ENCODE measurements around the gene ELFN2. TPM values are rescaled to one million over a fixed set of nuclear protein-coding genes. Genes with fewer than 3 reads are reported as not detected.

ELFN2 gene
- total RNA-seq, 1 donor from 2014 or later, result 0.22 TPM

DNA sequence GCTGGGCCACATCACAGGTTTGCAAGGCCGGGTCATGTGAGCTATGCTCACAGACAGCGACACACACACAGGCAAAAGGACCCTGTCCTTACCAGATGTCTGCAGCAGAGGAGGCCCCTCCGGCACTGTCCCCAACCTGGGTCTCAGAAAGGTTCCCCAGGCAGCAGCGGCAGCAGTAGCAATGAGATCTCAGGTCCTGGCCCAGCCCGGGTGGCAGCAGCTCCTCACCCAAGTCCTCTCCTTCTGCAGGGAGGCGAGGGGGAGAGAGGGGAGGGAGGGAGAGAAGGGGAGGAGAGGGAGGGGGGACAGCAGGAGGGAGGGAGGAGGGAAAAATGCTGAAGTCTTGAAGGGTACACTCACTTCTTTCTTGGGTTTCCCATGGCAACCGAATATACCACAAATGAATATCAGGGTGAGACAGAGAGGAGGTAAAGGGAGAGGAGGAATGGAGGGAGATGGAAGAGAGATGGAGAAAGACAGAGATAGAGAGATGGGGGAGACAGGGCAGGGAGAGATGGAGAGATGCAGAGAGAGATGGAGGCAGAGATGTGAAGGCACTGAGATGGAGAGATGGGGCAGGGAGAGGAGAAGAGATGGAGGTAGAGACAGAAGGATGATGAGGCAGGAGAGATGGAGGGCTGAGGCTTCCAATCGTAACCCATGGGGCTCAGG is 9.5 kb downstream of the ELFN2 start:
- intact Hi-C loops (cut with DNase I), result no loop called here
- no peak for ATAC-seq
- DNase-seq (ENCODE audit: missing footprints), result peak; percentile 56

DNA sequence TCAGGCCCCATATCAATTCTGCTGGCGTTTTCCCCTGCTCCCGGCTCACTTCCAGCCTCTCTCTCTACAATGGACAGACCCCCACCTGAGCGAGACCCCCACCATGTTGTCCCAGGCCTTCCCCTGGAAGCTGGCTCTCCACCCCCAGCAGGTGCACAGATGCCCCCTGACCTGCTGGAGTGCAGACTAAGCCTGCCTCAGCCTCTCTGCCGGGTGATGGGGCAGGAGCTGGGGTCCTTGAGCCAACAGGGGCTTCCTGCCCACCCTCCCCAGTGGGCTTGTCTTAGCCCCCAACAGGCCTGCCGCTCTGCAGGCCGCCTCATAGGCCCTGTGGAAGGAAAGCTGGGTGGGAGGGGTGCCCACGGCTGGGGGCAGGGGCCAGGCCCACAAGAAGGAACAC is 10.0 kb downstream of the ELFN2 start:
- intact Hi-C loops (cut with DNase I), result no loop called here
- no peak for ATAC-seq

DNA sequence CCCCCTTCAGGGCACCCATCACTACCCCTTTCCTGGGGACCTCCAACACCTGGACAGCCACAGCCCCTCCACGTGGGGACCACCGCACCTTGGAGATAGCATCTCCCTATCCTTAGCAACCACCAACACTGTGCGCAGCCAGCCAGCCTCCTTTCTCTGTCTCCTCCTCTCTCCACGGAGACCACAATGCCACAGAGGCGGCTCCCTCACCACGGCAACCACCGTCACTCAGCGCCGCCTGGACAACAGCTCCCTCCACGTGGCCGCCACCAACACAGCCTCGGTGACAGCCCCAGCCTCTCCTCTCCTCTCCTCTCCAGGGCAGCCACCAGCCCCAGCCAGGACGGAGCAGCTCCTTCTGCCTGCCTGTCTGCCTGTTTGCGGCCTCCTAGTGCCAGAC is 10.5 kb downstream of the ELFN2 start:
- intact Hi-C loops (cut with DNase I), result no loop called here
- DNase-seq (ENCODE audit: missing footprints) (peak; percentile 67), ATAC-seq (no peak)

More for the DNA sequence above, 10.0 kb downstream of the ELFN2 start:
- DNase-seq (ENCODE audit: missing footprints), result no peak

DNA sequence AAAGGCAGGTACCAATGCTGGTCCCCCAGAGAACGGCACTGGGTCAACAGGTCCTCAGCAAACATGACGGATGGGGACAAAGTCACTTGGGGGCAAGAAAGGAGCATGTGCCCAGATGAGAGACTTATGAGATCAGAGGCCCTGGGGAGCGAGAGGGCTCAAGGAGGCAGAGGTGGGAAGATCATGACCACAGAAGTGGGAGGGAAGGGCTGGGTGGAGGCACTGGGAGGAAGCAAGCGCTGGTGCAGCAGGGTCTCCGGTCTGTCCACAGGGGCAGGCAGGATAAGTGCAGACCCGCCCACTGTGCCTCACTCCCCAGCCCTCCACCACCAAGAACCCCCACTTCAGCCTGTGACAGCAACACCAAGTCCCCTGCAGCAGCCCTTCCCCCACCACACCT is 10.9 kb downstream of the ELFN2 start:
- peak; percentile 18 for DNase-seq (ENCODE audit: missing footprints)
- intact Hi-C loops (cut with DNase I), result no loop called here
- no peak for ATAC-seq

DNA sequence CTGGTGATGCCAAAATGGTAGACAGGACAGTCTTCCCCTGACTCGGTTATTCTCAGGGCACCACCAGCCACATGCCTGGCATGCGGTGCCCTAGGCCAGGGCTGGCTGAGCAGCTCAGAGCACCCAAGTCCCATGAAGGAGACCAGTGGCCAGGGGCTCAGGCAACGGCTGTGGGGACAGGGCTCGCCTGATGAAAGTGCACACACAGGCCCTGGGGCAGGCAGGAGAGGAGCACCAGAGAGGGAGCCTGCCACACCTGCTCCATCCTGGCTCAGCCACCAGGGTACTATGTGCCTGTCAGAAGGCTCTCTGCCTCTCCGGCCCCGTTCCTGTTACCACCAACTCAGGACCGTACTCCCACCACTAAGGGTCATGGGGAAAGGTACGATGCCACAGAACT is 12.1 kb downstream of the ELFN2 start:
- ATAC-seq (no peak), DNase-seq (ENCODE audit: missing footprints) (peak; percentile 46)
- intact Hi-C loops (cut with DNase I), result no loop called here

DNA sequence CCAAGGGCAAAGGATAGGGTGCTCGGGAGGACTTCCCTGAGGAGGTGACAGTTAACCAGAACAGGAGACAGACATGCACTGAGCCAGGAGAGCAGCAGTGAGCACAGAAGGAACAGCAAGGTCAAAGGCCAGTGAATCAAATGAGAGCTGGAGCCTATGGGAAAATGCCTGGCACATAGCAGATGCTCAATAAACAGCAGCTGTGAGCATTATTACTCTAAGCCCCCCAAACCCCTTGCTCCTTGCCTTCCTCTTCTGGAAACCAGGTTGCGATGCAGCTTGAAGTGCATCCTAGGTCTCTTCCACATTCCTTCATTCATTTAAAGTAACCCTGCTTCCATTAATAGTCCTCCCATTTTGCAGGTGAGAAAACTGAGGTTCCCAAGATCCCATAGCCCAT is 13.0 kb downstream of the ELFN2 start:
- intact Hi-C loops (cut with DNase I), result no loop called here

DNA sequence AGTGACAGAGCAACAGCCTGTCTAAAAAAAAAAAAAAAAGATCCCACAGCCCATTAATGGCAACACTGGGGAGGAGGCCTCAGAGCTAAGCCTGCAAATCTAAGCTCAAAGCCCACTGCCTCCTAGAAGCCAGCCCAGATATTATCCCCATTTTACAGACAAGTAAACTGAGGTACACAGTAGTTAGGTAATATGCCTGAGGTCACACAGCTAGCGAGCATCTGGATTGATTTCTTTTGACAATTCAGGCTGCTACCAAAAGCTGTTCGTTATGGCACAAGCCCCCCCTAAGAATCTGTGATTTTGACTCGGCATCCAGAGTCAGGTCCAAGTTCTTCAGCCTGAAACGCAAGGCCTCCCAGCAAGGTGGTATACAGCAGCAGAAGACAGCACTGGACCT is 13.7 kb downstream of the ELFN2 start:
- ATAC-seq, result no peak
- intact Hi-C loops (cut with DNase I), result no loop called here
- no peak for DNase-seq (ENCODE audit: missing footprints)

More for the DNA sequence above, 13.0 kb downstream of the ELFN2 start:
- DNase-seq (ENCODE audit: missing footprints) (peak; percentile 0), ATAC-seq (no peak)

DNA sequence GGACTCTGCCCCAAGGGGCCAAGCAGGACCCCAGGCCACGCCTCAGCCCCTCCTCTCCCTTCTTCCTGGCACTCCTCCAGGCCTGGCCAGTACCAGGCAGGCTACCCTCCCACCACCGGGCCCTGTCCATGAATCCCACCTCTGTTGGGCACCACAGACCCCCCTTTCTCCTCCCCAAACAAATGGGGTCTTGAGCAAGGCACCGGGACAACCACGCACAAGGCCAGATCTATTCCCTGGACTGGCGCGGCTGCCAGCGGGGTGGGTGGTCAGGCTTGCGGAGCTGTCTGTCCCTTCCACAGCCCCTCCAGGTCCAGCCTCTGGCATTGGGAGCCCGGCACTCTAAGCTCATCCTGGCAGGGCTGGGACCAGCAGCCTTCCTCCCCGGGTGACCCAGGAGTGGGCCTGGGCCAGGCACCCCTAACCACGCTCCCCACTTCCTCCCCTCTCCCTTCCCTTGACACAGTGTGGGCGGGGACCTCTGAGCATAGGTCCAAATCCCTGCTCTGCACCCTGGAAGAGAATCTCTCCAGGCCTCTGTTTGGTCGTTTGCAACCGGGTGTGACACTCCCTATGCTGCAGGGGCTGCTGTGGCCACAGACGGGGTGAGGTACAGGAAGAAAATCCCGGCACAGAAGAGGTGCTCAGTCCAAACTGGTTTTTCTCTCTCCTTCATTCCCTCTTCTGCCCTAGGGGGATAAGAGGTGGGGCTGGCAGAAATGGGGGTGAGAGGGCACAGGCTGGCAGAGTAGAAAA is 14.6 kb downstream of the ELFN2 start:
- intact Hi-C loops (cut with DNase I), result no loop called here
- DNase-seq (ENCODE audit: missing footprints) (peak; percentile 54), ATAC-seq (no peak)

DNA sequence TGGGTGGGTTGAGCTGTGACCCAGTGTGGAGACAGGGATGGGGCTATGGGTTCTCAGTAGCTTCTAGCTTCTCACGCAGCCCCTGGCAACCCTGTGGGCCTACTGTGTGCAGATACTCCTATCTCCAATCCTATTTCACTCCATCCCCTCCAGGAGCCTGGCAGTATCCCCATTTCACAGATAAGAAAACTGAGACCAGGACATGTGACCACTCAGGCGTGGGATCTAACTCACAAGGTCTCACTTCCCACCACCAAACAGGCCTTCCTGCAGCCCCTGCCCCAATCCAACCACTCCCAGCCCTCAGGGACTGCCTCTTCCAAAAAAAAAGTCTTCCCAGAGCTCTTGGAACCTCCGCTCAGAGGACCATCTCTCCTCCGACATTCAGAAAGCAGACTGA is 15.6 kb downstream of the ELFN2 start:
- no peak for ATAC-seq
- peak; percentile 15 for DNase-seq (ENCODE audit: missing footprints)
- intact Hi-C loops (cut with DNase I), result no loop called here

DNA sequence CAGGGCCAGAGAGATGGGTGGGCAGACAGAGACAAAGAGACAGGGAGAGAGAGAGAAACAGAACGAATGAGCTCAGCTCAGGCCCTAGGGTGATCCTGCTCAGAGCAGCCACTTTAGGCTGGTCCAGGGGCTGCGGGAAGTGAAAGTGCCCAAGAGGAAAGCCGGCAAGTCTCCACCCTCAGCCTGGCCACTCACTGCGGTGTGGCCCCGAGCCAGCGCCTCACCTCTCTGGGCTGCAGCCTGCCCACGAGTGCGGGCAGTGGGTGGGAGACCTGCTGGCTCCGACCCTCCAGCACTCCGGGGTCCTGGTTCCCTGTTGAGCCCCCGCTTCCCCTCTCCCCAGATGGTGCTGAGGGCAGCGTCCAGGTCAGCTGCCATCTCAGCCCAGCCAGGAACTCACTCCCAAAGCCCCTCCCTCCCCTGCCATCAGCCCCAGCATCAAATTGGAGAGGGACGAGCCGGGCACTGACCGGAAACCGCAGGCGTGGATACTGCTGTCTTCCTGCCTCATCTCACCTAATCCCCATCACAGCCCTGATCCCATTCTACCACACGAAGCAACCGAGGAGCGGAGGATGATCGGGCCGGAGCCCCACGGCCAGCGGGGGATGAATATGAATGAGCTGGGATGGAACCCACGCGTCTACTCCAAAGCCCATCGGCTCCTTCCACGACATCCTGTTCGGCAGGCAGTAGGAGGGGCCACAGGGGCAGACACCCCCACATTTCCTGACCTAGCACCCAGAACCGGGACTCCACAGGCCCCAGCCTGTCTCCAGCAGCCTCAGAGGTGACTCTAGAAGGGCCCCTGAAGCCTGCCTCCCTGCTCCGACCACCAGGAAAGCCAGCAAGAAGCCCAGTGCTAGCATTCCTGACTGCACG is 16.9 kb downstream of the ELFN2 start:
- DNase-seq (ENCODE audit: missing footprints), result no peak

DNA sequence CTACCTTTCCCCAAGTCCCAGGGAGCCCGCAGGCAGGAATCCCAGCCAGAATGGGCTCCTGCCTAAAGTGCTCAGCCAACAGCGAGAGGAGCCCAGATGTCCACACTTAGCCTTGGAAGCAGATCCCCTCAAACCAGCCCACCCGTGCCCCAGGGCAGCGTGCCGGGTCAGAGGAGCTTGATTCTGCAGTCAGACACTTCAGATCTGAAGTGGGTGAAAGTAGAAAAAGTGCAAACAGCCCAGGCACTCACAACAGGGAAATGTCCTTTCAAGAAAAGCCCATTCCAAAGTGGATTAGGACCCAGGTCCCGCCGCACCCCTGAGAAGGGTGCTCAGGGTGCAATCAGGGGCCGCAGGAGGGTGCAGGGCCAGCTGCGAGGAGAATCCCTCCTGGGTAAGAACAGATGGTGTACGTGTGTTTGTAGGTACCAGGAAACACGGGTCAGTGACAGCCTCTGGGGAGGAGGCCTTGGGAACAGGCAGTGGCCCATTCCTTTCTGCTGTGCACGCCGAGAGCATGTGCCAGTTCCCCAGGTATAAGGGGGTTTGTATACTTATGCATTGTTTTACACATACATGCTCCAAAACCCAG is 17.7 kb downstream of the ELFN2 start:
- DNase-seq (ENCODE audit: missing footprints), result no peak
- ATAC-seq, result no peak
- intact Hi-C loops (cut with DNase I), result no loop called here

More for the DNA sequence above, 16.9 kb downstream of the ELFN2 start:
- ATAC-seq, result no peak
- intact Hi-C loops (cut with DNase I), result no loop called here

DNA sequence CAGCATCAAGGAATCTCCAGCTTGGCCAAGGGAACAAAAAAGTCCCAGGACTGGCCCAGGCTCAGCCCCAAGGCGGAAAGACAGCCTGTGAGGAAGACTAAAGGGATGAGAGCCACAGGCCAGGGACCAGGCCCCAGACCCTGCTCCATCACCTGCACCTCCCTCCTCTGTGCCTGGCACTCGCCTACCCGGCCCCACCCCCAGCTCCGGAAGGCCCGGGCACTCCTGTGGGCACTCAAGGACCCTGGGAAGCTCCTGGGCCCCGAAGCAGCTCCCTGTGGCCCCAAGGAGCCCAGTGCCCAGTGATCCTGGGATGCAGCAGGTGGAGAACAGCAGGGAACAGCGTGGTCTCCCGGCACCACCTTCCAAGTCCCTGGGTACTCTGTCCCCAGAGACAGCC is 18.2 kb downstream of the ELFN2 start:
- intact Hi-C loops (cut with DNase I), result no loop called here
- no peak for ATAC-seq
- no peak for DNase-seq (ENCODE audit: missing footprints)

DNA sequence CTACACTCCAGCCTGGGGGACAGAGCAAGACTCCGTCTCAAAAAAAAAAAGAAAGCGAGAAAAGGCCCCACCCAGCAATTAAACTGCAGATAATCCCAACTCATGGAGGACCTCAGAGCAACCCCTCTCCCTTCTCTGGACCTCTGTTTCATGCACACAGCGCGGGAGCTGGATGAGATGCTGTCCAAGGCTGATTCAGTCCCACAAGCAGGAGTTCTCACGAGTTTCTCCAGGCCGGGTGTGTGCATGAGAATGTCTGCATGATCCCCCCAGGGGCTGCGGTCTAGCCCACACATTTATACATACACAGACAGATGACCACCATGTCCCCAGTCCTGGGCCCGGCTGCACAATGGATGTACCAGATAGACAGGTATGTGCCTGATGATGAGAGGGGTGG is 19.4 kb downstream of the ELFN2 start:
- ATAC-seq (no peak), DNase-seq (ENCODE audit: missing footprints) (no peak)
- intact Hi-C loops (cut with DNase I), result no loop called here

DNA sequence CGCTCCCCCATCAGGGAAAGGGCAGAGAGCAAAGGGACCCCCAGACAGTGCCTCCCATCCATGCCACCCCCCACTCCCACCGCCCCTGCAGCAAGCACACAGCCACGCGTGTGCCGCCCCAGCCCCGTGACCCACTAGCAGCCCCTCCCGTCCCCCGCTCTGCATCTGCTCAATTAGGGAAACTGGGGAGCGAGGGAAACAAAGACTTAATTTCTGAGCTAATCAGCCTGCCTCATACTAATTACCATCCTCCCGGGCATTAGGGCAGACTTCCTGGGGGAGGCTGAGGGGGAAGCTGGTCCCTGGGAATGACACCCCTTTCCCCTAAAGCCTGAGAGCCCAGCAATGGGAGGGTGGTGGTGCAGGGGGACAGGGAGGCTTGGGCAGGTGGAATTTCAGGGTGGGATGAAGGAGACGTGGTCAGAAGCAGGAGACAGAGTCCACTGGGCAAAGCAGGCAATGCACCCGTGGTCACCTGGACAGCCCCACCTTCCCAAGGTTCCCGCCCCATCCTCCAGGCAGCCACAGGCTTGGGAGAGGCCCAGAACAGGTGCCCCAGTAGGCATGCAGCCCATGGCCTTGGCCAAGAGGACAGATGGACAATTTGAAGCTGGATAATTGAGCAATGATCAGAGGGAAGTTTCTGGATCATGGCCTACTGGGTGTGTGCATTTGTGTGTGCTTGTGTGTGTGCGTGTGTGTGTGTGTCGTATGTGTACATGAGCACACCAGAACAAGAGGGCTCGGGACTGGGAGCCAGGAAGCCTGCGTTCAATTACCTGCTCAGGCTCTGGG is 20.6 kb downstream of the ELFN2 start:
- ATAC-seq (no peak), DNase-seq (ENCODE audit: missing footprints) (no peak)
- intact Hi-C loops (cut with DNase I), result no loop called here

DNA sequence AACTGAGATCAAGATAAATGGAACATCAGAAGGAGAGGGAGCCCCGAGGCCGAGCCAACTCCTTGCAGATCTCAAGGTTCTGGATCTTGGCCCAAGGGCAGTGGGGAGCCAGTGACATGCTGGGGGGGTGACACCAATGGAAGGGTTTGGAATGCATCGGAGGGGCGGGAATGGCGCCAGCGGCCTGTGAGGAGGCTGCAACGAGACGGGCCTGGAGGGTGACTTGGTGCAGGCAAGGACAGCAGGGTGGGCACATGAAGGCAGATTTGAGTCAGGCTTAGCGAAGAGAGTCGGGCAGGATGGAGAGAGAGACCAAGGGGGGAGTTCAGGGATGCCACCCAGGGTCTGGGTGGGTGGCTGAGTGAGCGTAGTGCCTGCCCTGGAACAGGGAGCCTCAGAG is 23.2 kb downstream of the ELFN2 start:
- ATAC-seq, result no peak
- intact Hi-C loops (cut with DNase I), result no loop called here
- no peak for DNase-seq (ENCODE audit: missing footprints)

DNA sequence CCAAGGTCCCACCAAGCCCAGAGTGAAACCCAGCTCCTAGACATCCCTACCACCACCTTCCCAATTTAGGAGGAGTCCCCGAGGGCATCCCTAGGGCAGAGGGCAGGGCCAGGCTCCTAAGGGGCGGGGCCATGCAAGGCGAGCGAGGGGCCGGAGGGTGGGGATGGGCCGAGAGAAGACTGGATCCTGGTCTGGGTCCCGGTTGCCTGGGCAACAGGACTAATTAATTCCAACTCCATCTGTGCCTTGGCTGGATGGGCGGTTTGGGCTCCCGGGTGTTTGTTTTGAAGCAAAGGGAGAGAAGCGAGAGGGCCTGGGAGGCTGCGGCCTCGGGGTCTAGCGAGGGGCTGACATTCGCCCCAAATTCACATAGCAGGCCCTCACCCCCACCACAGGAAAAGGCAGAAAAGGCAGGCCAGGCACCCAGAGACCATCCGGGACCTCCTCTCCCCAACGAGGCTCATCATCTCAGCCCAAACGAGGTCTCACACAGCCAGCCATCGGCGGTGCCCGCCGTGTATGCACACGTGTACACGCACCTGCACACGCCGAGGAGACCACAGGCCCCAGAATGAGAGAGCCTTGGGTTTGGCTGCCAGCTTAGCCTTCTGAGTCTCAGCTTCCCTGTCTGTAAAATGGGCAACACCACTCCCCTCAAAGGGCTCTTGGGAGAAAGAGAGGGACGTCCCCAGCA is 23.9 kb downstream of the ELFN2 start:
- DNase-seq (ENCODE audit: missing footprints), result no peak
- no peak for ATAC-seq
- intact Hi-C loops (cut with DNase I), result no loop called here

DNA sequence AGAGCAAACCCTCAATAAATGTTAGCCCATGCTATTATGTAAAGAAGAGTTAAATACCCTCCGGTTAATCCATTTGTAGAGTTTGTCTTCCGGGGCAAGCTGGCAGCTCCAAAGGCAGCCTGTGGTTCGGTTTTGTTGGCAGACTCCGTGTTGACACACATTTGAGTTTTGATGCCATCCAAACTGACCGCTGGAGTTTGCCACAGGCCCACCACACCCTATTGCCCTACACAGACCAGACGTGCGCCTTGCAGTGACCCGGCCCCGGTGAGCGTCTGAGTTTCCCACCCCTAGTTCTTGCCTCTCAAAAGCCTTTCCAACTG is 25.1 kb downstream of the ELFN2 start:
- no peak for DNase-seq (ENCODE audit: missing footprints)
- intact Hi-C loops (cut with DNase I), result no loop called here
- ATAC-seq, result no peak
